ENCODE measurements around the gene TRAFD1.
"Not testable (repeated sequence)": the region's sequence is repeated elsewhere in the genome, so short reads cannot be mapped to it uniquely, and the experiment has no call there.

The TRAFD1 gene, protein sequence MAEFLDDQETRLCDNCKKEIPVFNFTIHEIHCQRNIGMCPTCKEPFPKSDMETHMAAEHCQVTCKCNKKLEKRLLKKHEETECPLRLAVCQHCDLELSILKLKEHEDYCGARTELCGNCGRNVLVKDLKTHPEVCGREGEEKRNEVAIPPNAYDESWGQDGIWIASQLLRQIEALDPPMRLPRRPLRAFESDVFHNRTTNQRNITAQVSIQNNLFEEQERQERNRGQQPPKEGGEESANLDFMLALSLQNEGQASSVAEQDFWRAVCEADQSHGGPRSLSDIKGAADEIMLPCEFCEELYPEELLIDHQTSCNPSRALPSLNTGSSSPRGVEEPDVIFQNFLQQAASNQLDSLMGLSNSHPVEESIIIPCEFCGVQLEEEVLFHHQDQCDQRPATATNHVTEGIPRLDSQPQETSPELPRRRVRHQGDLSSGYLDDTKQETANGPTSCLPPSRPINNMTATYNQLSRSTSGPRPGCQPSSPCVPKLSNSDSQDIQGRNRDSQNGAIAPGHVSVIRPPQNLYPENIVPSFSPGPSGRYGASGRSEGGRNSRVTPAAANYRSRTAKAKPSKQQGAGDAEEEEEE

DNA sequence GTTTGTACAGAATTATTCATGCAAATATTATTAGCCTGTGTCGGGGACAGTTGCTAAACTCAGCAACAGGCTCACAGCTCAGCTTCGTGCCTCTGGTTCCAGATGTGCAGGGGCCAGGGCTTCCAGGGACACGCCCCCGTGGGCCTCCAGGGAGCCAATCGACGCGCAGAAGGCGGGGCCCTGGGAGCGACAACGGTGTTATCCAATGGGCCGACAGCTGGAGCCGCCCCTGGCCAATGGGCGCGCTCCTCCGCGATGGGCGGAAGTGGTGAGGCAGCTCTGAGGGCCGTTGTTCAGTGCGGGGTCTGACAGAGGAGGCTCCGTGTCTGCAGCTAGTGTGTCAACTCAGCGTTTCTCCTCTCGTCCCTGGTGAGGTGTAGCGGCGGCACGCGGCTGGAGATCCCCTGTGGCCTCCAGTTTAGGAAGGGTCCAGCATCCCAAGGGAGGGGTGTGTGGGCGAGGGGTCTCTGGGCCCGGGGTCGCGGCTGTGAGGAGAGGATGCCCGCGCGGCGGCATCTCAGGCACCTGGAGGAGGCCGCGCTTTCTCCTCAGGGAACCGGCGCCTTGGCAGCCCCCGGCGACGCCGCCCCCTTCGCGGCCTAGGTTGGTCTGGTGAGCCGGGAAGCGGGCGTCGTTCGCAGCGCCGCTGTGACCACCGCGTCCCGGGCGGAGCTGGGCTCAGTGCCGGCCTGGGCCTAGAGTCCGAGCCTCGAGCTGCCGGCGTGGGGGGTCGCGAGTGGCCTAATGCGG, at the start of gene TRAFD1:
Gene TRAFD1, plus strand, starts transcription at position 311 of the 750 bp plus-strand sequence. CDS start 4,963 bp downstream, outside the sequence.
- peak; percentile 94 for DNase-seq (ENCODE audit: low spot score)

DNA sequence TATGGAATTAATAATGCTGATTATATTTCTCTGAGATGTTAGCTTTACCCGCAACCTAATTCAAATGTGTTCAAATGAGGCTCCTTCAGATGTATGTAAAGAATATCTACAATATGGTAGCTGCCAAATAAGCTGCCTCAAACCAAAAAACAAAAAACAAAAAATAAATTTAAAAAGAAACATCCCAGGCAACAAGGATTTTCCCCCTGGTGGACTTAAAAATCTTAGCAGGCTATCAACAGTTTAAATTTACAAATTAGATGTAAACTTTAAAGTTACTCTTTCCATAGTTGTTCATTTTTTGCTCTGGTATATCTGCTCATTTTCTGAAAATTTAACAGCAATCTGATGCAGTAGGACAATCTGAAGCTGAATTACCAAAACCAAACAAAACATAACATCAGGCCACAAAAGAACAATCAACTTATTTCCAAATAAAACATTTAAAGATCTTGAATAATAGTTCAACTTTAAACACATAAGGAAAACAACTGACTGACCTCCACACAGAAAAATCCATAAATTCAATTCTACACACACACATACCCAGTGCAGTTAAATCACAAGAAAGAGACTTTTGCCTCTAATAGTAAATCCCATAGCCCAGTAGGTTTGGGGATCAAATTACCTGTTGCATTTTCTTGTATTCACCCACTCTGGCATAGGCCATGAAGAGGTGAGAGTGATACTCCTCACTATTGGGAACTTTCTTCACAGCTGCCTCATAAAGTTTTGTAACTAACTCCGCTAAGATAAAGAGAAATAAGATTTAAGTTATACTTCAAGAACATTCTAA, 38.1 kb upstream of the TRAFD1 start:
- DNase-seq (ENCODE audit: low spot score), result no peak

DNA sequence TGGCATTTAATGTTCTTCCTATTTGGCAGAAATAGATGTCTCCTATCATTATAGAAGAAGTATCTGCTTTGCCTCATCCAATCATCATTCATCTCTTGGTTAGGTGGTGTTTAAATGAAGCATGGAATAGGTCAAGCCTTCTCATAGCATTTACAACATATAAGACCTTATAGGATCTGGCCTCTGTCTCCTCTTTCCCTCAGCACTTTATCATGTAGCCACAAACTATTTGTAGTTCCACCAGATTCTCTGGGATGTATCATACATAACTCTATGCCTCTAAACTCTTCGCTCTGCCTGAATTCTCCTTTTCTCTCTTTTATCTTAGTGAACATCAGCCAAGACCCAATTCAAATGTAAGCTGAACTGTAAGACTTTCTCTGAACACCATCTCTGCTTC, 37.5 kb upstream of the TRAFD1 start:
- DNase-seq (ENCODE audit: low spot score), result no peak

DNA sequence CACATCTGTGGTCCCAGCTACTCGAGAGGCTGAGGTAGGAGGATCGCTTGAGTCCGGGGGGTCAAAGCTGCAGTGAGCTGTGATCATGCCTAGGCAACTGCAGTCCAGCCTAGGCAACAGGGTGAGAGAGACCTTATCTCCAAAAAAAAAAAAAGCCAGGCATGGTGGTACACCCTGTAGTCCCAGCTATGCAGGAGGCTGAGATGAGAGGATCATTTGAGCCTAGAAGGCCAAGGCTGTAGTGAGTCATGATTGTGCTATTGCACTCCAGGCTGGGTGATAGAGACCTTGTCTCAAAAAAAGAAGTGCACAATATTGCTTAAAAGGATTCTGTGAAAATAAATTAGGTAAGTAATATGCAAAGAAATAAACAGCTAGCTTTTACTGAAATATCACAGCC, 33.8 kb upstream of the TRAFD1 start:
- no peak for DNase-seq (ENCODE audit: low spot score)

DNA sequence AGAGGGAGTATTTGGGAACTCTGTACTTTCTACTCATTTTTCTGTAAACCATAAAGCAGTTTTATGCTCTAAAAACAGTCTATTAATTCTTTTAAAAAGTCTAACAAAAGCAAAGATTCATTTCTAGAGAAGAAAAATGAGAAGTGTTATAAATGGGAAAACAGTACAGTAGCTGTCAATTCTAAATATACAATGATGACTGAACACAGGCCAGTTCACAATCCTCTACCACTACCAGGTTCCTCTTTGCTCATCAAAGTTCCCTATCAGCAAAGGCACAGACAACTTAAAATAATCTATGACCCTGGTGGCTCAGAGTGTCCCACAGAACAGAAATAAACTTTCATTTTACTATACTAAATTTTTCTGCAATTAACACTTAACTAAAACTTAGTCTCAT, 29.3 kb upstream of the TRAFD1 start:
- no peak for DNase-seq (ENCODE audit: low spot score)

DNA sequence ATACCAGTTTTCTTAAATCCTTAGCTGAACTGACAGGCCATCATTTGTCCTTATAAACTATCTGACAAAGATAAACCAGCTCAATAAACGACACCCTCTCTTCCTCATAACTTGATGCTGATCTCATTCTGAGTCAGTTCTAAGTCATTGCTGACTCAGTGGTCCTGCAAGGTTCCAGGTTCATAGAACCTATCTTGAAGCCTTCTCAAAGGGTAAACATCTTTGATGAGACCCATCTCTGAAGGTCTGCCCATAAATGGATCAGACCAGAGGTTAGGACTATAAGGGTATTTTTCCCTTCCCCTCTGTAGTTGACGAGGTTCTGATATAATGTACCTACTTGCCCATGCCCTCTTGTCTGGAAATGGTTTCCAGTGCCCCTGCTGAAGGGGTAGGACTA, 28.7 kb upstream of the TRAFD1 start:
- DNase-seq (ENCODE audit: low spot score), result no peak

DNA sequence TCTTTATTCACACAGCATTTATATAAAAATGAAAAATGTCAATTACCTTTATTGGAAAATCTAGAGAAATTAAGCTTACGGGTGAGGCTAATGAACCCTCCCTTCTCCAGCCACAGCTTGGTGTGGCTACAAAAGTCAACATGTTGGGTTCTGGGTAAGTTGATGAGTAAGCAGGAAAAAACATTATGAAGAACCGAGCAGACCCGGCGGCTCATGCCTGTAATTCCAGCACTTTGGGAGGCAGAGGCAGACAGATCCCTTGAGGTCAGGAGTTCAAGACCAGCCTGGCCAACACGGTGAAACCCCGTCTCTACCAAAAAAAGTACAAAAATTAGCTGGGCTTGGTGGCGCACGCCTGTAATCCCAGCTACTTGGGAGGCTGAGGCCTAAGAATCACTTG, 27.7 kb upstream of the TRAFD1 start:
- DNase-seq (ENCODE audit: low spot score), result no peak

DNA sequence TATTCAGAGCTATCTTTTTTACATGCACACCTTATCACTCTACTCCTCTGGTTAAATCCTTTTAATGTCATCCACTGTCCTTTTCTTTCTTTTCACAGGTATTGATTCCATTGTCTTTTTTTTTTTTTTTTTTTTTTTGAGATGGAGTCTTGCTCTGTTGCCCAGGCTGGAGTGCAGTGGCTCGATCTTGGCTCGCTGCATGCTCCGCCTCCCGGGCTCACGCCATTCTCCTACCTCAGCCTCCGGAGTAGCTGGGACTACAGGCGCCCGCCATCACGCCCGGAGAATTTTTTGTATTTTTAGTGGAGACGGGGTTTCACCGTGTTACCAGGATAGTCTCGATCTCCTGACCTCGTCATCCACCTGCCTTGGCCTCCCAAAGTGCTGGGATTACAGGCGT, 24.9 kb upstream of the TRAFD1 start:
- not testable (repeated sequence) for DNase-seq (ENCODE audit: low spot score)

DNA sequence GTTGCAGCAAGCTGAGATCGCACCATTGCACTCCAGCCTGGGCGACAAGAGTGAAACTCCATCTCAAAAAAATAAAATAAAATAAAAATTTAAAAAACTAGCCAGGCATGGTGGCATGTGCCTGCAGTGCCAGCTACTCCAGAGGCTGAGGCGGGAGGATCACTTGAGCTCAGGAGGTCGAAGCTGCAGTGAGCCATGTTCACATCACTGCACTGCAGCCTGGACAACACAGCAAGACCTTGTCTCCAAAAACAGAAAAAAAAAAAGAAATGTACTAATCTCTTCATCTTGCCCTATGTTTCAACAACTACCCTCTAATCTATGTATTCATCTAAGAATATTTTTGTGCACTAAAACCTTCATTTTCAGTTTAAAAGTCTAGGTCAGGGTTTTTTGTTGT, 23.2 kb upstream of the TRAFD1 start:
- no peak for DNase-seq (ENCODE audit: low spot score)

DNA sequence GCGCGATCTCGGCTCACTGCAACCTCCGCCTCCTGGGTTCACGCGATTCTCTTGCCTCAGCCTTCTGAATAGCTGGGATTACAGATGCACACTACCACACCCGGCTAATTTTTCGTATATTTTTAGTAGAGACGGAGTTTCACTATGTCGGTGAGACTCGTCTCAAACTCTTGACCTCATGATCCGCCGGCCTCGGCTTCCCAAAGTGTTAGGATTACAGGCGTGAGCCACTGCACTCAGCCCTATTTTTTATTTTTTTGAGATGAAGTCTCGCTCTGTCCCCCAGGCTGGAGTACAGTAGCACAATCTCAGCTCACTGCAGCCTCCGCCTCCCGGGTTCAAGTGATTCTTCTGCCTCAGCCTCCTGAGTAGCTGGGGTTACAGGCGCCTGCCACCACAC, 22.6 kb upstream of the TRAFD1 start:
- not testable (repeated sequence) for DNase-seq (ENCODE audit: low spot score)

DNA sequence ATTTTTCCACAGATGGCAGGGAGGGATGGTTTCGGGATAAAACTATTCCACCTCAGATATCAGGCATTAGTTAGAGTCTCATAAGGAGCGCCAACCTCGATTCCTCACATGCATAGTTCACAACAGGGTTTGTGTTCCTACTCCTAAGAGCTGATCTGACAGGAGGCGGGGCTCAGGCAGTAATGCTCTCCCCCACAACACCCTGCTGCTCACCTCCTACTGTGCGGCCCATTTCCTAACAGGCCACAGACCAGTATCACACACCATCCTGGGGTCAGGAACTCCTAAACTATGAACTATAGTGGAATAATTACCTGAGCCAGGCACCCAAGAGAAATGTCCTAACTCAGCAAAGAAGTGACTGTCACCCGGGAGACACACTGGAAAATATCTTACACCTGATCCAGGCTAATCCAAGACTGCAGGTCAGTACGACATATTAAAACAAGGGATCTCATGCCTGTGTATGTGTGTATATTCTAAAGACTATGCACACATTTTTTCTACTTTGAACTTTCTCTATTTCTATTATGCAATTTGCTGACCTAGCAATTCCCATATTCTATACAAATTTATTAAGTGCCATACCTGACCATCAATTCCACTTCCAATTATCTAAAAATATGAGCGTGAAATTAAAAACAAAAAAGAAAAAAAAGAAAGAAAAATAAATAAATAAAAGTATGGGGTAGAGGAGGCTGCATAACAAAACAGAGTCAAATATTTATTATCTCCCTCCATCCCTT, 21.4 kb upstream of the TRAFD1 start:
- no peak for DNase-seq (ENCODE audit: low spot score)

DNA sequence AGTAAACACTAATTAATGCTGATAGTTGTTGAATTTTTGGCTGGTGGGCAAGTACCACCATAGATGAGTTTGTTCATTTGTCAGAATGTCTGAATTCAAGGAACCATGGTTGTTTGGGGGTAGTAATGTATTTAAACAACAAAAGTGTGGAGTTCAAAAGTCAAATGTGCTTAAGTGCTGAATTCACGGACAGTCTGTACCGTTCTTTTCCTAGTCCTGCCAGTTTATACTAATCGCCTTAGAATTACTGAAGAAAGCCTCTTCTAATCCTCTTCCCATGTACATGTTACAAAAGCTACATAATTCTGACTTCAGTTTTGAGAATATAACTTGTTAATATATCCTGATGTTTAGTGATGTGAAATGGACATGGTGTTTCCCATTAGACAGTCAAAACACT, 19.5 kb upstream of the TRAFD1 start:
- no peak for DNase-seq (ENCODE audit: low spot score)

DNA sequence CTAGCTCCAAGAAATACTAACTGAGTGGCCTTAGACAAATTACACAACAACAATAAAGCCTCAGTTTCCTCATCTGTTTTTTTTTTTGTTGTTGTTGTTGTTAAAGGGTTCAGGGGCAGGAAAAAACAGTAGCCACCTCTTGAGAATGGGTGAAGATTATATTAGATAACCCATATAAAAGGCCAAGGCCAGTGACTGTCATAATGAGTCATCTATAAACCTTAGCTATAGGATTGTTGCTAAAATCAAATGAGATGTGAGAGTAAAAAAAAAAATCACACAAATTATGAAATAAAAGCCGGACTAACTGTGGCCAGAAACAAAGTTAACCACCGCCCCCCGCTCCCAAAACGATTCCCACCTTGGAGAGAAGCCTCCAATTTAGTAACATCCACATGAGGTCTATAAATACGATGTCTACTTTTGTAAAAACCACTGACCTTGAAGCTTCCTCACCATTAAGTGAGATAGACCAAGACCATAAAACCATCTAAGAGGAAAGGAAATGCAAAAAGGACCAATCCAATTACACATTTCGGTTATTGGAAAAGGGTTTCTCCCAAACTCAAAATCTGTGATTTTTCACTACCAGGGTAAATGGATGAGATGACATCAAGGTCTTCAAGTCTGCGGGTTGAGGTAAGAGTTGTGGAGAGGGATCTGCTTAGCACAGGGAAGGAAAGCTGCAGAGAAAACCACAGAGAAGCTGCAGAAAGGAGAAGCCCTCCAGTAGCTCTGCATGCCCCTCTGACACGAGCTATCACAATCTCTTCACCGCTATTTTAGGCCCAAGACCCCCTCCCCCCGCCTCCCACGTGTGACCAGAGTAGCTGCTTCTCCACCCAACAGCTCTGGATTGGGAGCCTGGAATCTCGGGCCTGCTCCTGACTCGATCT, 17.8 kb upstream of the TRAFD1 start:
- DNase-seq (ENCODE audit: low spot score), result no peak

DNA sequence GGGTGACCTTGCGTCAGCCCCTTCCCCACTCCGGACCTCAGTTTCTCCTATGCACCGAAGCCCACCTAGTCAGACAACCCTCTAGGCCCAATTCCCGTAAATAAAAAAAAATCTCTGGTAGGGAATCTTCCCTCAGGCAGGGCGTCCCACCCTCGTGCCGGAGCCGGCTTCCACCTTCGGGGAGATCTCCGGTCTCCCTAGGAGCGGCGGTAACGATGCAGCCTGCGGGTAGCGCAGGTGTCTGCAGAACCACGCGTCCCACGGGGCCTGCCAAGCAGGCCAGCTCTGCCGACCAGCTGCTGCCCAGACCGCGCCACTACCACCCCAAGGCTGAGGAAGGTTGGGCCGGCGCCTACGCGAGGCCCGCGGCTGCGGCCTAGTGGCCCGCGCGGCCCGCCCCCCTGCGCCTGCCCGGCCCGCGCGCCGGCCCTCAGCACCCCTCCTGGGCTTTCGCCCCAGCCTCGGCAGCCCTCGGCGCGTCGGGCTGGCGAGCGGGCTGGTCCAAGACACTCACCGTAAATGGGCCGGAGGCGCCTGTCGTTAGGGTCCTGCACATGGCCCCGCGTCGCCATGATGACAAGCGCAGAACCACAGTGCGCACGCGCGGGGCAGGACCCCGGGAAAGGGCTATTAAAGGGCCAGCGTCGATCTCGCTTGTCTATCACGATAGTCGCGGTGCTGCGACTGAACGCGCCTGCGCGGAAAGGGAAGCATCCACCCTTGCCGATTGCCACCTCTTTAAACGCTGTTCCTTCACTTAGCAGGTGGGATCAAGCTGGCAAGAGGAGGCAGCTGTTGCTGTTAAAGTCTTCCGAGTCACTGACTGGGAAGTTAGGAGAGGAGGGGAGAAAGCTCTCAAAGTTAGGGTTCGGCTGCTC, 16.9 kb upstream of the TRAFD1 start, which contains the start of gene NAA25:
Gene NAA25, minus strand, starts transcription at position 582 of the 878 bp plus-strand sequence. Its CDS starts 10 bp downstream, at position 572.
- peak; percentile 88 for DNase-seq (ENCODE audit: low spot score)

DNA sequence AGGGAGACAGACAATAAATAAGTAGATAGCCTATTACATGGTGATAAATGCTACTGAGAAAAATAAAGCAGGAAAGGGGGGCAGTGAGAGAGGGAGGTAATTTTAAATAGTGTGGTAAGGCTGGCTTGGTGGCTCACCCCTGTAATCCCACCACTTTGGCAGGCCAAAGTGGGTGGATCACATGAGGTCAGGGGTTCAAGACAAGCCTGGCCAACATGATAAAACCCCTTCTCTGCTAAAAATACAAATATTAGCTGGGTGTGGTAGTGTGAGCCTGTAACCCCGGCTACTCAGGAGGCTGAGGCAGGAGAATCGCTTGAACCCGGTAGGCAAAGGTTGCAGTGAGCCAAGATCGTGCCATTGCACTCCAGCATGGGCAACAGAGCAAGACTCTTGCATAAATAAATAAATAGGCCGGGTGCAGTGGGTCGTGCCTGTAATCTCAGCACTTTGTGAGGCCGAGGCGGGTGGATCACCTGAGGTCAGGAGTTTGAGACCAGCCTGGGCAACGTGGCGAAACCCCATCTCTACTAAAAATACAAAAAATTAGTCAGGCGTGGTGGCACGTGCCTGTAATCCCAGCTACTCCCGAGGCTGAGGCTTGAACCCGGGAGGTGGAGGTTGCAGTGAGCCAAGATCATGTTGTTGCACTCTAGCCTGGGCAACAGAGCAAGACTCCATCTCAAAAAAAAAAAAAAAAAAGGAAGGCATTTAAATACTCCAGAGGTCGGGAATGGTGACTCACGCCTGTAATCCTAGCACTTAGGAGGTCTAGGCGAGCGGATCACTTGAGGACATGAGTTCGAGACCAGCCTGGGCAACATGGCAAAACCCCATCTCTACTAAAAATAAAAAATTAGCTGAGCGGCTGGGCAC, 14.3 kb upstream of the TRAFD1 start:
- DNase-seq (ENCODE audit: low spot score), result not testable (repeated sequence)

DNA sequence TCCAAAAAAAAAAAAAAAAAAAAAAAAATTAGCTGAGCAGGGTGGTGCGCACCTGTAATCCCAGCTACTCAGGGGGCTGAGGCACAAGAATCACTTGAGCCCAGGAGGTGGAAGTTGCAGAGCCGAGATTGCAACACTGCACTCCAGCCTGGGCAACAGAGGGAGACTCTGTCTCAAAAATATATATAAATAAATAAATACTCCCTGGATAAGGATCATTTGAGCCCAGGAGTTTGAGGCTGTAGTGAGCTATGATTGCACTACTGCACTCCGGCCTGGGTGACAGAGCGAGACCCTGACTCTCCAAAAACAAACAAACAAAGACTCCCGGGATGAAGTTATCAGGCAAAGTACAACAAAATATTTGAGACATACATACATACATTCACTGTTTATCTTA, 13.4 kb upstream of the TRAFD1 start:
- no peak for DNase-seq (ENCODE audit: low spot score)

DNA sequence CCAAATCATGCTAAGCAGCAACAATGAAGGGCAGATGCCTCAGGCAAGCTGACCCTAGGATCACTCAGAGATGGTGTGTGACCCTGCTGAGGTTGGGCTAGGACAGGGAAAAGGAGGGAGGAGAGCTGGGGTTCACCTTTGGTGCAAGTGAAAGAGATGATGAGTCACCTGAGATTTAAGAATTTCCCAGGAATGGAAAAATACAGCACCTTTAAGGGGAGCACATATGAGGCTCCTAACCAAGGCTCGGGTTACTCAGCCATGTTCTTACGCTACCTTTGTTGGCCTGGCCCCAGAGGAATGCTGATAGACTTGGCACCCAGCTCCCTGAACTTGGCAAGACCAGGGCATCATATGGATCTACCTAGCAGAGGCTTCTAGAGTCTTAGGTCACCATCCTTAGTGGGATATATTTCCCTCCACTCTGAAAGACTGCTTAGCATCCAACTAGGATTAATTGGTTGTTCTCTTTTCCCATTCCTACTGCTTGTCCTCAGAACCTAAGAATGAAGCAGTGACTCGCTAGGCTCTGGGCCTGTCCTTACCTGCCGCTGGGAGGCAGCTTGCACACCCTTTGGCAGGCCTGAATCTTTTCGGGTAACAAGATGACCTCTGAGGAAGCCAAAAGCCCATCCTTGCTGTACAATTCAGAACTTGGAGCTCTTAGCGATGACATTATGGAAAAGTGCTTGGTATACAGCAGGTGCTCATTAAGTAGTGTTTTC, 12.8 kb upstream of the TRAFD1 start:
- peak; percentile 54 for DNase-seq (ENCODE audit: low spot score)

Measured in SW480 (cell line).